PFSK-1 (cell line): ENCODE measurements around the gene PTPRN2.

ENCODE experiments used
- FOXP2 ChIP-seq: optimal IDR thresholded peaks from 2 replicates; pipeline ENCODE3; 2011; ENCODE audit warnings: borderline replicate concordance, control low read depth, inconsistent platforms; ENCODE audit not compliant: insufficient read depth; ENCODE audit errors: extremely low read length, extremely low read depth
- POLR2AphosphoS5 ChIP-seq: IDR thresholded peaks from 2 replicates; pipeline ENCODE4 v1.6.1; 2012; ENCODE audit warnings: low read depth, mild to moderate bottlenecking, control low read depth, low read length, moderate library complexity
- SIN3A ChIP-seq: IDR thresholded peaks from 2 replicates; pipeline ENCODE4 v1.6.1; 2012; ENCODE audit warnings: mild to moderate bottlenecking, low read length, moderate library complexity, borderline replicate concordance; ENCODE audit not compliant: insufficient read depth
- TAF1 ChIP-seq: IDR thresholded peaks from 2 replicates; pipeline ENCODE4 v1.6.1; 2012; ENCODE audit warnings: low read length, control low read depth, borderline replicate concordance; ENCODE audit not compliant: insufficient read depth
- TF ChIP-seq, protein P1 (sequence below), 2 experiments: IDR thresholded peaks; 2 replicates each; pipeline versions ENCODE4 v1.6.1 to v1.8.0; 2011 to 2012; ENCODE audit warnings: low read depth in 2 of 2, low read length in 2 of 2, control low read depth in 1 of 2, inconsistent platforms in 1 of 2, mild to moderate bottlenecking in 1 of 2, moderate library complexity in 1 of 2; ENCODE audit not compliant: insufficient read depth in 1 of 2

DNA sequence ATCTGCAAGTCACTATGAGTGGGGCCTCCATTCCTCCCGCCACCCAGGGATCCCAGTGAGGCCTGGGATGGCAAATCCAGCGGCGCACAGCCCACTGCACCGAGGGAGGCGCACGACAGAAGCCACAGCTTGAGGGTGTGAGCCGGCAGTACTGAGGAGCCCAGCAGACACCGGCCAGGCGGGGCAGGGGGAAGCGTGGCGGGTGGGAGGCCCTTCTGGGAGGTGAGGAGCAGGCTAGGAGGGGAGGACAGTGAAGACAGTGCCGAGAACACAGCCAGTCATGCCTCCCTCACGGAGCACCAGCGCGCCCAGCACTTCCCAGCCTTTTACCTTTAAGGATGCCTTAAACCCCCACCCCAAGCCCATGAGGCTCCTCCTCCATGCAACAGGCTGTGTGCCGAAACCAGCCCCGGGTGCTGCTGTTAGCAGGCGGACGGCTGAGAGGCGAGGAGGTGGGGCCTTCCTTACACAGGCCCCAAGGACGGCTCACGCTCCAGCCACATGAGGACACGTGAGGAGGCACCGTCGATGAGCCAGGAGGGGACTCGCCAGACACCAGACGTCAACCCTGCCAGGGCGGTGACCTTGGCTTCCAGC is 258.5 kb downstream of the PTPRN2 start:
- TF ChIP-seq TAF1 (no peak), SIN3A (no peak), POLR2AphosphoS5 (no peak), FOXP2 (no peak)
- TF ChIP-seq, protein P1, sequence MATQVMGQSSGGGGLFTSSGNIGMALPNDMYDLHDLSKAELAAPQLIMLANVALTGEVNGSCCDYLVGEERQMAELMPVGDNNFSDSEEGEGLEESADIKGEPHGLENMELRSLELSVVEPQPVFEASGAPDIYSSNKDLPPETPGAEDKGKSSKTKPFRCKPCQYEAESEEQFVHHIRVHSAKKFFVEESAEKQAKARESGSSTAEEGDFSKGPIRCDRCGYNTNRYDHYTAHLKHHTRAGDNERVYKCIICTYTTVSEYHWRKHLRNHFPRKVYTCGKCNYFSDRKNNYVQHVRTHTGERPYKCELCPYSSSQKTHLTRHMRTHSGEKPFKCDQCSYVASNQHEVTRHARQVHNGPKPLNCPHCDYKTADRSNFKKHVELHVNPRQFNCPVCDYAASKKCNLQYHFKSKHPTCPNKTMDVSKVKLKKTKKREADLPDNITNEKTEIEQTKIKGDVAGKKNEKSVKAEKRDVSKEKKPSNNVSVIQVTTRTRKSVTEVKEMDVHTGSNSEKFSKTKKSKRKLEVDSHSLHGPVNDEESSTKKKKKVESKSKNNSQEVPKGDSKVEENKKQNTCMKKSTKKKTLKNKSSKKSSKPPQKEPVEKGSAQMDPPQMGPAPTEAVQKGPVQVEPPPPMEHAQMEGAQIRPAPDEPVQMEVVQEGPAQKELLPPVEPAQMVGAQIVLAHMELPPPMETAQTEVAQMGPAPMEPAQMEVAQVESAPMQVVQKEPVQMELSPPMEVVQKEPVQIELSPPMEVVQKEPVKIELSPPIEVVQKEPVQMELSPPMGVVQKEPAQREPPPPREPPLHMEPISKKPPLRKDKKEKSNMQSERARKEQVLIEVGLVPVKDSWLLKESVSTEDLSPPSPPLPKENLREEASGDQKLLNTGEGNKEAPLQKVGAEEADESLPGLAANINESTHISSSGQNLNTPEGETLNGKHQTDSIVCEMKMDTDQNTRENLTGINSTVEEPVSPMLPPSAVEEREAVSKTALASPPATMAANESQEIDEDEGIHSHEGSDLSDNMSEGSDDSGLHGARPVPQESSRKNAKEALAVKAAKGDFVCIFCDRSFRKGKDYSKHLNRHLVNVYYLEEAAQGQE (IDR thresholded peaks at IDR 0.05; ENCODE audit: insufficient read depth in 1 of 2, low read depth in 2 of 2, low read length in 2 of 2) = no peak
